ENCODE results near the gene SIPA1L3. TPM values are rescaled to one million over a fixed set of nuclear protein-coding genes. Genes with fewer than 3 reads are reported as not detected.

Gene SIPA1L3
- total and polyA plus RNA-seq, 2 of the 13 experiments (the other 11 are each of a cell fraction or from before 2014, with no cell fraction given) = 5.5 to 7.7 TPM

GRCh38 chr19:38022791-38023670 is 116.0 kb downstream of the SIPA1L3 start:
- ATAC-seq (no peak), FAIRE-seq (no peak), DNase-seq (ENCODE audit: low spot score) (no peak)
- POLR2A ChIA-PET = no interaction called here
- Histone ChIP-seq H3K36me3 (replicated peaks in 1 of 2; ENCODE audit: control insufficient read depth in 1 of 2, insufficient read depth in 2 of 2, low read length in 2 of 2) (no peaks in the 10 kb centered on the region), H3K27ac (ENCODE audit: extremely low read length, insufficient read depth, low read length) (no peak overlapping the region), H3K4me3 (replicated peaks in 1 of 3; ENCODE audit: insufficient read depth in 1 of 3, low read depth in 2 of 3, low read length in 3 of 3) (no peak overlapping the region), H3K9ac (ENCODE audit: insufficient read depth, low read depth, low read length) (no peak overlapping the region), H3K27me3 (ENCODE audit: control insufficient read depth in 1 of 2, insufficient read depth in 2 of 2, low read length in 2 of 2) (no peaks in the 10 kb centered on the region), H4K20me1 (ENCODE audit: insufficient read depth, low read length) (no peaks in the 10 kb centered on the region), H3K79me2 (ENCODE audit: insufficient read depth, low read length) (no peaks in the 10 kb centered on the region), H3K9me3 (ENCODE audit: low read length) (no peaks in the 10 kb centered on the region), H2AFZ (ENCODE audit: low read length) (no peak overlapping the region), H3K4me2 (ENCODE audit: low read depth, low read length) (no peak overlapping the region), H3K4me1 (ENCODE audit: insufficient read depth, low read length) (peaks cover 14% of the 10 kb centered on the region)
- CTCF ChIA-PET (ENCODE audit: low intra/inter-chr PET ratio, low total read pairs) = no interaction called here
- in situ Hi-C loops (cut with HindIII; ENCODE audit: extremely low pct_ligation_motif_present, low pct_unique_long_range_greater_than_20kb) (no loop called here), intact Hi-C loops (cut with micrococcal nuclease; ENCODE audit: unreplicated experiment) (no loop called here)
- no TSS peak for BruUV-seq (replicated peaks)
- 94% methylated on average over 13 of the region's 13 CpGs for WGBS (ENCODE audit: low lambda C conversion rate)
- no peak for TF ChIP-seq ZNF563 (CRISPR knock-in tag; IDR thresholded peaks at IDR 0.05)
- TF ChIP-seq, protein P1, sequence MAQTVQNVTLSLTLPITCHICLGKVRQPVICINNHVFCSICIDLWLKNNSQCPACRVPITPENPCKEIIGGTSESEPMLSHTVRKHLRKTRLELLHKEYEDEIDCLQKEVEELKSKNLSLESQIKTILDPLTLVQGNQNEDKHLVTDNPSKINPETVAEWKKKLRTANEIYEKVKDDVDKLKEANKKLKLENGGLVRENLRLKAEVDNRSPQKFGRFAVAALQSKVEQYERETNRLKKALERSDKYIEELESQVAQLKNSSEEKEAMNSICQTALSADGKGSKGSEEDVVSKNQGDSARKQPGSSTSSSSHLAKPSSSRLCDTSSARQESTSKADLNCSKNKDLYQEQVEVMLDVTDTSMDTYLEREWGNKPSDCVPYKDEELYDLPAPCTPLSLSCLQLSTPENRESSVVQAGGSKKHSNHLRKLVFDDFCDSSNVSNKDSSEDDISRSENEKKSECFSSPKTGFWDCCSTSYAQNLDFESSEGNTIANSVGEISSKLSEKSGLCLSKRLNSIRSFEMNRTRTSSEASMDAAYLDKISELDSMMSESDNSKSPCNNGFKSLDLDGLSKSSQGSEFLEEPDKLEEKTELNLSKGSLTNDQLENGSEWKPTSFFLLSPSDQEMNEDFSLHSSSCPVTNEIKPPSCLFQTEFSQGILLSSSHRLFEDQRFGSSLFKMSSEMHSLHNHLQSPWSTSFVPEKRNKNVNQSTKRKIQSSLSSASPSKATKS (CRISPR knock-in tag; IDR thresholded peaks at IDR 0.05) = no peak
- TF ChIP-seq ARNTL (CRISPR knock-in tag; IDR thresholded peaks at IDR 0.05) = no peak
- no peak for TF ChIP-seq EZH2 (conservative IDR thresholded peaks at IDR 0.05; ENCODE audit: low read depth, low read length)
- no peak for TF ChIP-seq ZBTB42 (CRISPR knock-in tag; IDR thresholded peaks at IDR 0.05)
- TF ChIP-seq PAX8 (CRISPR knock-in tag; IDR thresholded peaks at IDR 0.05; ENCODE audit: borderline replicate concordance) = no peak
- no peak for TF ChIP-seq SIN3B (IDR thresholded peaks at IDR 0.05; ENCODE audit: low read length)
- TF ChIP-seq ZNF720 (CRISPR knock-in tag; IDR thresholded peaks at IDR 0.05) = no peak
- TF ChIP-seq MIER2 (CRISPR knock-in tag; IDR thresholded peaks at IDR 0.05) = no peak
- TF ChIP-seq PBX3 (CRISPR knock-in tag; IDR thresholded peaks at IDR 0.05; ENCODE audit: borderline replicate concordance) = no peak
- TF ChIP-seq, protein P2, sequence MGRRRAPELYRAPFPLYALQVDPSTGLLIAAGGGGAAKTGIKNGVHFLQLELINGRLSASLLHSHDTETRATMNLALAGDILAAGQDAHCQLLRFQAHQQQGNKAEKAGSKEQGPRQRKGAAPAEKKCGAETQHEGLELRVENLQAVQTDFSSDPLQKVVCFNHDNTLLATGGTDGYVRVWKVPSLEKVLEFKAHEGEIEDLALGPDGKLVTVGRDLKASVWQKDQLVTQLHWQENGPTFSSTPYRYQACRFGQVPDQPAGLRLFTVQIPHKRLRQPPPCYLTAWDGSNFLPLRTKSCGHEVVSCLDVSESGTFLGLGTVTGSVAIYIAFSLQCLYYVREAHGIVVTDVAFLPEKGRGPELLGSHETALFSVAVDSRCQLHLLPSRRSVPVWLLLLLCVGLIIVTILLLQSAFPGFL (CRISPR knock-in tag; IDR thresholded peaks at IDR 0.05) = no peak
- no peak for TF ChIP-seq MATR3 (CRISPR knock-in tag; IDR thresholded peaks at IDR 0.05)
- TF ChIP-seq, protein P3, sequence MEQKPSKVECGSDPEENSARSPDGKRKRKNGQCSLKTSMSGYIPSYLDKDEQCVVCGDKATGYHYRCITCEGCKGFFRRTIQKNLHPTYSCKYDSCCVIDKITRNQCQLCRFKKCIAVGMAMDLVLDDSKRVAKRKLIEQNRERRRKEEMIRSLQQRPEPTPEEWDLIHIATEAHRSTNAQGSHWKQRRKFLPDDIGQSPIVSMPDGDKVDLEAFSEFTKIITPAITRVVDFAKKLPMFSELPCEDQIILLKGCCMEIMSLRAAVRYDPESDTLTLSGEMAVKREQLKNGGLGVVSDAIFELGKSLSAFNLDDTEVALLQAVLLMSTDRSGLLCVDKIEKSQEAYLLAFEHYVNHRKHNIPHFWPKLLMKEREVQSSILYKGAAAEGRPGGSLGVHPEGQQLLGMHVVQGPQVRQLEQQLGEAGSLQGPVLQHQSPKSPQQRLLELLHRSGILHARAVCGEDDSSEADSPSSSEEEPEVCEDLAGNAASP (CRISPR knock-in tag; IDR thresholded peaks at IDR 0.05; ENCODE audit: borderline replicate concordance) = no peak
- no peak for TF ChIP-seq PITX1 (CRISPR knock-in tag; IDR thresholded peaks at IDR 0.05)
- TF ChIP-seq GABPB1 (CRISPR knock-in tag; IDR thresholded peaks at IDR 0.05) = no peak
- no peak for TF ChIP-seq HOXA7 (CRISPR knock-in tag; IDR thresholded peaks at IDR 0.05)
- TF ChIP-seq ZSCAN21 (CRISPR knock-in tag; IDR thresholded peaks at IDR 0.05; ENCODE audit: borderline replicate concordance) = no peak
- TF ChIP-seq ZNF17 (CRISPR knock-in tag; IDR thresholded peaks at IDR 0.05) = no peak
- TF ChIP-seq NFE2L2 (IDR thresholded peaks at IDR 0.05; ENCODE audit: low read length) = no peak
